Loucy (cell line): Measurements from ENCODE around the gene SPRY4.

Experiments used
- H2AFZ ChIP-seq: fragments of 200-600 bp; sonication (generic); 2 replicates; pipeline ENCODE4 v1.6.0; 2016; ENCODE audit warnings: antibody characterized with exemption, mild to moderate bottlenecking, low read length, moderate library complexity
- H3F3A ChIP-seq: fragments of 200-600 bp; 2 replicates; pipeline ENCODE4 v1.6.0; 2016; ENCODE audit warnings: antibody characterized with exemption, low read depth, mild to moderate bottlenecking
- H3K27me3 ChIP-seq: fragments of 200-600 bp; sonication (generic); 2 replicates; pipeline ENCODE4 v1.6.1; 2014; ENCODE audit warnings: low read length, mild to moderate bottlenecking; ENCODE audit not compliant: insufficient read depth, poor library complexity, severe bottlenecking
- H3K36me3 ChIP-seq: fragments of 200-600 bp; sonication (generic); 2 replicates; pipeline ENCODE4 v1.6.1; 2016; ENCODE audit warnings: low read length; ENCODE audit not compliant: insufficient read depth
- H3K4me1 ChIP-seq: fragments of 200-600 bp; sonication (generic); 2 replicates; pipeline ENCODE4 v1.5.1; 2014; ENCODE audit warnings: low read length, mild to moderate bottlenecking; ENCODE audit not compliant: insufficient read depth, poor library complexity, severe bottlenecking
- H3K4me2 ChIP-seq: fragments of 200-600 bp; sonication (generic); 2 replicates; pipeline ENCODE4 v1.6.0; 2014; ENCODE audit warnings: antibody characterized with exemption, low read length, low read depth, mild to moderate bottlenecking; ENCODE audit not compliant: poor library complexity, severe bottlenecking
- H3K4me3 ChIP-seq: fragments of 200-600 bp; sonication (generic); 2 replicates; pipeline ENCODE4 v1.5.1; 2014; ENCODE audit warnings: low read length, mild to moderate bottlenecking, mixed read lengths; ENCODE audit not compliant: poor library complexity, severe bottlenecking
- H3K79me2 ChIP-seq: fragments of 200-600 bp; sonication (generic); 2 replicates; pipeline ENCODE4 v1.6.1; 2014; ENCODE audit warnings: low read length; ENCODE audit not compliant: insufficient read depth
- H3K9ac ChIP-seq: fragments of 200-600 bp; sonication (generic); 2 replicates; pipeline ENCODE4 v1.6.0; 2014; ENCODE audit warnings: mild to moderate bottlenecking, low read depth, low read length, moderate library complexity; ENCODE audit not compliant: poor library complexity, severe bottlenecking
- H3K9me2 ChIP-seq: fragments of 200-600 bp; sonication (generic); replicated peaks from 2 replicates; pipeline ENCODE4 v1.6.1; 2016; ENCODE audit warnings: low read depth, low read length, mixed read lengths
- H3K9me3 ChIP-seq: fragments of 200-600 bp; sonication (generic); 2 replicates; pipeline ENCODE4 v1.6.1; 2014; ENCODE audit warnings: mild to moderate bottlenecking, antibody characterized with exemption, low read length, low read depth; ENCODE audit not compliant: insufficient read depth
- H4K20me1 ChIP-seq: fragments of 200-600 bp; sonication (generic); 2 replicates; pipeline ENCODE4 v1.6.0; 2014; ENCODE audit warnings: antibody characterized with exemption, low read length, mild to moderate bottlenecking; ENCODE audit not compliant: insufficient read depth, poor library complexity, severe bottlenecking
- EZH2phosphoT487 ChIP-seq: fragments of 200-600 bp; IDR thresholded peaks from 2 replicates; pipeline ENCODE4 v1.6.1; 2018; ENCODE audit warnings: antibody characterized with exemption, mild to moderate bottlenecking, moderate library complexity, borderline replicate concordance
- TF ChIP-seq, protein P1 (sequence below): fragments of 200-600 bp; sonication (generic); conservative IDR thresholded peaks from 2 replicates; pipeline ENCODE4 v1.5.1; 2014; ENCODE audit warnings: mild to moderate bottlenecking, antibody characterized with exemption, low read length

The SPRY4 gene

DNA sequence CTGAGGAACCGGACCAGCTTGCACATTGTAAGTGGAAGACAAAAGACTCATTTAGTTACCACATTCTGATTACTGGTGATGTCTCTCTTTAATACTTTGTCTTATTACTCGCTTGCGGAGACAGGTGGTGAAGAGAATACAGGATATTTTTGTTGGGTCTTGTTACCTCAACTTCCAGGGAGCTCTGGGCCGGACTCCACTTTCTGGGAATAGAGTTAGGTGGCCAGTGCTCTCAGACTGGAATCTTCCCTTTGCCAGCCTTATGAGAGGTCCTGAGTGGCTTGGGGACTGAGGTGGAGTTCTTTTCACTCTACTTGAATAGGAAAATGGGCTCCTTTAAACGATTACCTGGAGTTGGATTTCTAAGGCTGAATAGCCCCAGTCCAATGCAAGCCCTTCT, 33.3 kb upstream of the SPRY4 start:
- TF ChIP-seq, protein P1, sequence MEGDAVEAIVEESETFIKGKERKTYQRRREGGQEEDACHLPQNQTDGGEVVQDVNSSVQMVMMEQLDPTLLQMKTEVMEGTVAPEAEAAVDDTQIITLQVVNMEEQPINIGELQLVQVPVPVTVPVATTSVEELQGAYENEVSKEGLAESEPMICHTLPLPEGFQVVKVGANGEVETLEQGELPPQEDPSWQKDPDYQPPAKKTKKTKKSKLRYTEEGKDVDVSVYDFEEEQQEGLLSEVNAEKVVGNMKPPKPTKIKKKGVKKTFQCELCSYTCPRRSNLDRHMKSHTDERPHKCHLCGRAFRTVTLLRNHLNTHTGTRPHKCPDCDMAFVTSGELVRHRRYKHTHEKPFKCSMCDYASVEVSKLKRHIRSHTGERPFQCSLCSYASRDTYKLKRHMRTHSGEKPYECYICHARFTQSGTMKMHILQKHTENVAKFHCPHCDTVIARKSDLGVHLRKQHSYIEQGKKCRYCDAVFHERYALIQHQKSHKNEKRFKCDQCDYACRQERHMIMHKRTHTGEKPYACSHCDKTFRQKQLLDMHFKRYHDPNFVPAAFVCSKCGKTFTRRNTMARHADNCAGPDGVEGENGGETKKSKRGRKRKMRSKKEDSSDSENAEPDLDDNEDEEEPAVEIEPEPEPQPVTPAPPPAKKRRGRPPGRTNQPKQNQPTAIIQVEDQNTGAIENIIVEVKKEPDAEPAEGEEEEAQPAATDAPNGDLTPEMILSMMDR: 0 out of 2 replicates have a peak, but pooled peaks have one; percentile 20
- no peak for TF ChIP-seq EZH2phosphoT487
- Histone ChIP-seq H3K4me2 (no peak overlapping the region), H3K9ac (no peak overlapping the region), H3K4me1 (peaks cover 10% of the 10 kb centered on the region), H3F3A (no peaks in the 10 kb centered on the region), H3K9me2 (no peaks in the 10 kb centered on the region), H3K9me3 (no peaks in the 10 kb centered on the region), H3K27me3 (peaks cover 90% of the 10 kb centered on the region), H3K79me2 (no peaks in the 10 kb centered on the region), H3K4me3 (no peak overlapping the region), H4K20me1 (peaks cover 11% of the 10 kb centered on the region), H2AFZ (no peak overlapping the region), H3K36me3 (no peaks in the 10 kb centered on the region)

DNA sequence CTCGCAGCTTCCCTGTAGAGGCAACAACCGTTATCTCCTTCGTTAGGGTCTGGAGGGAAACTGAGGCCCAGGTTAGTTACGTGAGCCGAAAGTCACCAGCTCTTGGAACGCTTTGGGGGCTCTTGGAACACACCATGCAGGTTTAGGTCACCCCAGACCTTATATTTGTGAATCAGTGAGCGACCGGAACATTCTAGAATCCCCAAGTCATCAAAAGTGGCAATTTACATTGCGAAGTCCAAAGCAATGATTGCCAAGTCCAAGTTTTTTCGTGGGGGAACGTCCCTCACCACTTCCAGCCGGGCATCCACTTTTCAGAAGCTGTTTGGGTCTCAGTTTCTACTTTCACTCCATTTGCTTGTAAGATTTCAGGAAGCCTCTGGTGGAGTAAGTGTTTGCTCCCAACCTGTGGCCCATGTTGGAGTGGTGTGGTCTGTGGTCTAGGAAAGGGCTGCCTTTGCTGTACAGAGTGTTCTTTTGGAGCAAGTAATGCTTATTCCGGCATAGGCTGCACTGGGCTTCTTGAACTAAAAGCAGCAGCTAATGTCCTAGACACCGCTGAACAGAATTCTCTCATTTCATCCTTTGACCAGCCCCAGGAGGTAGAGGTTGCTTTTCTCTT, 32.8 kb upstream of the SPRY4 start:
- H2AFZ ChIP-seq: no peak overlapping the region

DNA sequence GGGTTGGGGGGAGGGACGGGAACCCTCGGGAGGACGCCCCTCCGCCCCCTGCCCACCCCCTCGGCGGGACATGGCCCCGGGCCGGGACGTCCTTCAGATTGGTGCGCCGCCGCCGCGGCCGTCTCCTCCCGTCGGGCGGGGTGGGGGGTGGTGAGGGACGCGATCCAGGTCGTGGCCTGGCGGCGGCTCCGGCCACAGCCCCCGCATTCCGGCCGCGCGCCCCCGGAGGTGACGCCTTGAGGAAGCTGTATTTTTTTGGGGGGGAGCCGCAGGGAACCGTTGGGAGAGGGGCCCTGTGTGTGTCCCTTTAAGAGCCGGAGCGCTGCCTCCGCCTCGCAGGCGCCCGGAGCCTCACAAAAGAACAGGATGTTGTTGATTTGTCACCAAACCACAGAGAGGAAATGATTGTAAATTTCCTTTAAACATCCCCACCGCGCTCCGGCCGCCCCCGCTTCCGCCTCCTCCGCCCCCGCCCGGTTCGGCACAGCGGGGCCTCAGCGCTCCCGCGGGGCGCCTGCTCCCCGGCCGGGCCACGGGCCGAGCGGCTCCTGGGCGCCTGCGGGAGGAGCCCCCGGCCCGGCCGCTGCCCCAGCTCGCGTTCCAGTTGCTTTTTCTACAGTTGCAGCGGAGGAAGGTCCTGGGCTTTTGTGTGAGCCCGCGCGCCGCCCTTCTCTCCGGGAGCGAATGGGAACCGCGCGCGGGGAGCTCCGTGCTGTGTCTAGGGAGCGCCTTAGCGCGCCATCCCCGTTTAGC, 32.1 kb upstream of the SPRY4 start:
- Histone ChIP-seq H3K9ac (no peak overlapping the region), H3K4me3 (peak overlapping the region; percentile 51), H3K4me1 (peaks cover 10% of the 10 kb centered on the region), H3K27me3 (peaks cover 81% of the 10 kb centered on the region), H4K20me1 (peaks cover 11% of the 10 kb centered on the region), H3K9me3 (no peaks in the 10 kb centered on the region), H3F3A (no peaks in the 10 kb centered on the region), H2AFZ (no peak overlapping the region), H3K9me2 (no peaks in the 10 kb centered on the region), H3K4me2 (peak overlapping the region; percentile 71), H3K79me2 (no peaks in the 10 kb centered on the region), H3K36me3 (no peaks in the 10 kb centered on the region)
- TF ChIP-seq EZH2phosphoT487: peak; percentile 77
- TF ChIP-seq, protein P1: no peak

More for the DNA sequence above, 32.8 kb upstream of the SPRY4 start:
- H4K20me1 ChIP-seq: peaks cover 11% of the 10 kb centered on the region
- H3K4me3 ChIP-seq: peak overlapping the region; percentile 51
- no peaks in the 10 kb centered on the region for H3K9me2 ChIP-seq
- TF ChIP-seq, protein P1: no peak
- no peak for TF ChIP-seq EZH2phosphoT487
- peaks cover 86% of the 10 kb centered on the region for H3K27me3 ChIP-seq
- no peaks in the 10 kb centered on the region for H3K79me2 ChIP-seq
- no peaks in the 10 kb centered on the region for H3K9me3 ChIP-seq
- no peak overlapping the region for H3K9ac ChIP-seq
- peaks cover 10% of the 10 kb centered on the region for H3K4me1 ChIP-seq
- peak overlapping the region; percentile 71 for H3K4me2 ChIP-seq
- H3K36me3 ChIP-seq: no peaks in the 10 kb centered on the region
- H3F3A ChIP-seq: no peaks in the 10 kb centered on the region
